Mammary epithelial cell (primary cell): ENCODE measurements around the gene THYN1.

Source experiments
- EZH2 ChIP-seq: IDR thresholded peaks from 2 replicates; pipeline ENCODE4 v1.6.1; 2012; ENCODE audit warnings: low read length, inconsistent platforms, borderline replicate concordance
- TF ChIP-seq, protein P1 (sequence below), 2 donors: IDR thresholded peaks in 1 of 2; conservative IDR thresholded peaks in 1 of 2; 2 replicates each; pipeline ENCODE4 v1.5.1; 2011 to 2012; ENCODE audit warnings: inconsistent platforms in 2 of 2, low read length in 2 of 2, mild to moderate bottlenecking in 2 of 2, control low read depth in 1 of 2, low read depth in 1 of 2; ENCODE audit not compliant: insufficient read depth in 1 of 2; ENCODE audit errors: extremely low read depth in 1 of 2

DNA sequence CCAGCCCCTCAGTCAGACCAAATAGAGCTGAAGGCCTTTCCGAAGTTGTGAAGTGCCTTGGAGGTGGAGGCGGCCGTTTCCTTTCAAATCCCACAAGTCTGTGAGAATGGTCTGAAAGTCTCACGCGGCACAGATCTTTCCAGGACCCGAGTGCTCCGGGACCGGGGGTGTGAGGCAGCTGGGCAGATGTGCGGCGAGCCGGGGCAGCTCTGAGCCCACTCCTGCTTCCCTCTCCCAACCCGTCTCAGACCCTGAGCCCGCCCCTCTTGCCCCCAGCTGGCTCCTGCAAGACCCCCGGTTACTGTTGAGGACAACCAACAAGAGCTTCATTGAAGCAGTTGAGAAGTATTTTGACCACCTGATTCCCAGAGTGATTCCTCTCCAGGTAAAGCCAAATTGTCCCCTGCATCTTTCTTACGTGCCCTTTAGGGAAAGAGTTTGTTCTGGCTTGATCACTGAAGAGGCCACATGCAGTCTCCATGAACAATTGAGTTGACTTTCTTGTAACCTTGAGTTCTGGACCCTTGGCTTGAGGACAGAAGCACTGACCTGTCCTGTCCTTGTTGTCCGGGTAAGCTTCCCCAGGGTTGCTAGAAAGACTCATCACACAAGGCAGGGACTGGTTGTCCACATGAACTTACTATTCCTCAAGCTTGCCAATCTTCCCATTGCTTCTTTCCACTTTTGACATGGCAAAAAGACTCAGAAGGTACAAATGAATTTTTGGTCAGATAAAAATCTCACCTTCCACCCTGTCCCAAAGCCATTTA is 30.5 kb upstream of the THYN1 start:
- TF ChIP-seq, protein P1, sequence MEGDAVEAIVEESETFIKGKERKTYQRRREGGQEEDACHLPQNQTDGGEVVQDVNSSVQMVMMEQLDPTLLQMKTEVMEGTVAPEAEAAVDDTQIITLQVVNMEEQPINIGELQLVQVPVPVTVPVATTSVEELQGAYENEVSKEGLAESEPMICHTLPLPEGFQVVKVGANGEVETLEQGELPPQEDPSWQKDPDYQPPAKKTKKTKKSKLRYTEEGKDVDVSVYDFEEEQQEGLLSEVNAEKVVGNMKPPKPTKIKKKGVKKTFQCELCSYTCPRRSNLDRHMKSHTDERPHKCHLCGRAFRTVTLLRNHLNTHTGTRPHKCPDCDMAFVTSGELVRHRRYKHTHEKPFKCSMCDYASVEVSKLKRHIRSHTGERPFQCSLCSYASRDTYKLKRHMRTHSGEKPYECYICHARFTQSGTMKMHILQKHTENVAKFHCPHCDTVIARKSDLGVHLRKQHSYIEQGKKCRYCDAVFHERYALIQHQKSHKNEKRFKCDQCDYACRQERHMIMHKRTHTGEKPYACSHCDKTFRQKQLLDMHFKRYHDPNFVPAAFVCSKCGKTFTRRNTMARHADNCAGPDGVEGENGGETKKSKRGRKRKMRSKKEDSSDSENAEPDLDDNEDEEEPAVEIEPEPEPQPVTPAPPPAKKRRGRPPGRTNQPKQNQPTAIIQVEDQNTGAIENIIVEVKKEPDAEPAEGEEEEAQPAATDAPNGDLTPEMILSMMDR (conservative IDR thresholded peaks at IDR 0.05 in 1 of 2, IDR thresholded peaks at IDR 0.05 in 1 of 2; ENCODE audit: extremely low read depth in 1 of 2, insufficient read depth in 1 of 2, low read depth in 1 of 2, low read length in 2 of 2) = no peak
- no peak for TF ChIP-seq EZH2
